ENCODE measurements around the gene ITGA1. TPM values are rescaled to one million over a fixed set of nuclear protein-coding genes. Genes with fewer than 3 reads are reported as not detected.

ITGA1 gene
- total RNA-seq, 2 donors from 2014 or later, result 0.33 to 3.5 TPM

DNA sequence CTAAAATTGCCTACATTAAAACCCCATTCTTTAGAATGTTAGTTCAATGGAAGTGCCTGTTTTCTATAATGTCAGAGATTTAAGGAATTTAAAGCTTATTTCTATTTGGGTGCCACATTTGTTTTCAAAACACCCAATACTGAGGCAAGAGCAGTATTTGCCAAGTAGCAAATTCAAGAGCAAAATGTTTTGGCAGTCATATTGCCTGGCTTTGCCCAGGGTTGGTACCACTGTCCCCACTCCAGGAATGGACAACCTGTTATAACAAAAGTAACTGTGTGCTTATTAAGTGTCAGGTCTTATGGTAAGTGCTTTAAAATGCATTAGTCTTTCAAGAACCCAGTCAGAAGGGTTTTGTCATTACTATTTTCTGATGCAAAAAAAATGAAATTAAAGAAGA is 19.3 kb downstream of the ITGA1 start:
- Mint-ChIP-seq H3K9me3 (no peaks in the 10 kb centered on the region), H3K27ac (no peak overlapping the region), H3K27me3 (ENCODE audit: insufficient read depth) (no peaks in the 10 kb centered on the region), H3K36me3 (ENCODE audit: low read depth) (peaks cover 4% of the 10 kb centered on the region), H3K4me1 (peaks cover 9% of the 10 kb centered on the region), H3K4me3 (no peak overlapping the region)
- Histone ChIP-seq H3K4me3 (ENCODE audit: low read length) (no peak overlapping the region), H3K9ac (ENCODE audit: extremely low read depth, low read length, poor library complexity, severe bottlenecking) (no peak overlapping the region), H3K4me1 (ENCODE audit: control insufficient read depth, insufficient read depth, low read length) (peaks cover 12% of the 10 kb centered on the region), H3K27ac (ENCODE audit: low read depth, low read length) (no peak overlapping the region), H3K36me3 (ENCODE audit: control insufficient read depth, insufficient read depth, low read length) (peaks cover 5% of the 10 kb centered on the region), H3K9me3 (ENCODE audit: control insufficient read depth, low read length) (no peaks in the 10 kb centered on the region), H3K27me3 (ENCODE audit: control insufficient read depth, insufficient read depth, low read length, poor library complexity, severe bottlenecking) (no peaks in the 10 kb centered on the region)
- DNase-seq, result no peak
- TF ChIP-seq, protein P1, sequence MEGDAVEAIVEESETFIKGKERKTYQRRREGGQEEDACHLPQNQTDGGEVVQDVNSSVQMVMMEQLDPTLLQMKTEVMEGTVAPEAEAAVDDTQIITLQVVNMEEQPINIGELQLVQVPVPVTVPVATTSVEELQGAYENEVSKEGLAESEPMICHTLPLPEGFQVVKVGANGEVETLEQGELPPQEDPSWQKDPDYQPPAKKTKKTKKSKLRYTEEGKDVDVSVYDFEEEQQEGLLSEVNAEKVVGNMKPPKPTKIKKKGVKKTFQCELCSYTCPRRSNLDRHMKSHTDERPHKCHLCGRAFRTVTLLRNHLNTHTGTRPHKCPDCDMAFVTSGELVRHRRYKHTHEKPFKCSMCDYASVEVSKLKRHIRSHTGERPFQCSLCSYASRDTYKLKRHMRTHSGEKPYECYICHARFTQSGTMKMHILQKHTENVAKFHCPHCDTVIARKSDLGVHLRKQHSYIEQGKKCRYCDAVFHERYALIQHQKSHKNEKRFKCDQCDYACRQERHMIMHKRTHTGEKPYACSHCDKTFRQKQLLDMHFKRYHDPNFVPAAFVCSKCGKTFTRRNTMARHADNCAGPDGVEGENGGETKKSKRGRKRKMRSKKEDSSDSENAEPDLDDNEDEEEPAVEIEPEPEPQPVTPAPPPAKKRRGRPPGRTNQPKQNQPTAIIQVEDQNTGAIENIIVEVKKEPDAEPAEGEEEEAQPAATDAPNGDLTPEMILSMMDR (conservative IDR thresholded peaks at IDR 0.05), result no peak

DNA sequence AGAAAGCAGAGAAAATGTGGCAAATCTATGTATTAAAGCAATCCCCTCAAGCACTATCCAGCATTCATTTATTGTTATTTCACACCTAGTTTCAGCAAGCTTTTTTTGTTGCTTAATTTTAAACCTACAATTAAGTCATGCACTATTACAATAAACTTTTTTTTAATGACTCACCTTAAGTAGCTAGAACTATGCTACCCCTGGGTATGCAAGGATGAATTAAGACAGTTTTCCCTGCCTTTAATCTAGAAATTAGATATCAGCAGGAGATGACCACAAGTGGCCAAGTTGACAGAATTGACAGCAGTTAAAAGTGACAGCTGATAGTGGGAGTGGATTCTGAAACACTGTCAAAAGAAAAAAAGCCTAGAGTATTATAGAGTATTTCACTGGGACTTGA is 20.0 kb downstream of the ITGA1 start:
- DNase-seq, result no peak
- H3K27me3 ChIP-seq (ENCODE audit: control insufficient read depth, insufficient read depth, low read length, poor library complexity, severe bottlenecking), result no peaks in the 10 kb centered on the region
- no peak overlapping the region for H3K27ac ChIP-seq (ENCODE audit: low read depth, low read length)
- no peak overlapping the region for H3K9ac ChIP-seq (ENCODE audit: extremely low read depth, low read length, poor library complexity, severe bottlenecking)
- TF ChIP-seq, protein P1 (conservative IDR thresholded peaks at IDR 0.05), result no peak
- no peaks in the 10 kb centered on the region for H3K9me3 ChIP-seq (ENCODE audit: control insufficient read depth, low read length)
- Mint-ChIP-seq H3K27ac (no peak overlapping the region), H3K36me3 (ENCODE audit: low read depth) (peaks cover 4% of the 10 kb centered on the region), H3K4me3 (no peak overlapping the region), H3K4me1 (peaks cover 9% of the 10 kb centered on the region), H3K9me3 (no peaks in the 10 kb centered on the region), H3K27me3 (ENCODE audit: insufficient read depth) (no peaks in the 10 kb centered on the region)
- peaks cover 12% of the 10 kb centered on the region for H3K4me1 ChIP-seq (ENCODE audit: control insufficient read depth, insufficient read depth, low read length)
- peaks cover 5% of the 10 kb centered on the region for H3K36me3 ChIP-seq (ENCODE audit: control insufficient read depth, insufficient read depth, low read length)
- H3K4me3 ChIP-seq (ENCODE audit: low read length), result no peak overlapping the region

DNA sequence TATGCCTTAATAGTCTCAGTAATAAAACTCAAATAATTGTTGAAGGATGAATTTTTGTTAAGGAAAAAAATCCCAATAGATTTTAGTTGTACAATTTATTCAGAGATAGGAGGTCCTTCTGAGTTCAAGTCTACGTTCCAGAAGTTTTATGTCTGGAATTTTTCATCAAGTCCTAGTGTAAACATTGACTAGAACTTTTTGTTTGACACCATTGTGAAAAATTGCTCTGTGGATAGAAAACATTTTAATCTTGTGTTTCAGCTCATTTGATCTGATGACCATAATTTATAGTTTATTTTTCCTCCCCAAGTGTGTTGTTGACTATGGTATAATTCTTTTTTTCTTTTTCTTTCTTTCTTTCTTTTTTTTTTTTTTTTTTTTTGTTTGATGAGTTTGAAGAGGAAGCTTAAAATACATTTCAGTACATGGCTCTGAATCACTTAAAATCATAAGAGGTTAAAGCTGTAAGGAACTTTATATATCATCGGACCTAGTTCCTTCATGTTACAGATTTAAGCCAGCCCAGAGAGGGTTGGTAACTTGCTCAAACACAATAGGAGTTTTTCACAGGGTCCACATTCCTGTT is 20.7 kb downstream of the ITGA1 start:
- Mint-ChIP-seq H3K27ac (no peak overlapping the region), H3K27me3 (ENCODE audit: insufficient read depth) (no peaks in the 10 kb centered on the region), H3K4me1 (peaks cover 9% of the 10 kb centered on the region), H3K9me3 (no peaks in the 10 kb centered on the region), H3K4me3 (no peak overlapping the region), H3K36me3 (ENCODE audit: low read depth) (peaks cover 3% of the 10 kb centered on the region)
- H3K9me3 ChIP-seq (ENCODE audit: control insufficient read depth, low read length), result no peaks in the 10 kb centered on the region
- H3K27ac ChIP-seq (ENCODE audit: low read depth, low read length), result no peak overlapping the region
- 88 to 93% methylated on average over 2 of the region's 2 CpGs for WGBS, 2 experiments (ENCODE audit: insufficient coverage in 1 of 2, insufficient read length in 1 of 2)
- H3K36me3 ChIP-seq (ENCODE audit: control insufficient read depth, insufficient read depth, low read length), result peaks cover 5% of the 10 kb centered on the region
- no peak for DNase-seq
- TF ChIP-seq, protein P1 (conservative IDR thresholded peaks at IDR 0.05), result no peak
- H3K9ac ChIP-seq (ENCODE audit: extremely low read depth, low read length, poor library complexity, severe bottlenecking), result no peak overlapping the region
- H3K27me3 ChIP-seq (ENCODE audit: control insufficient read depth, insufficient read depth, low read length, poor library complexity, severe bottlenecking), result no peaks in the 10 kb centered on the region
- peaks cover 12% of the 10 kb centered on the region for H3K4me1 ChIP-seq (ENCODE audit: control insufficient read depth, insufficient read depth, low read length)
- H3K4me3 ChIP-seq (ENCODE audit: low read length), result no peak overlapping the region
